Measurements from ENCODE around the gene ZNF555.
"Not testable (repeated sequence)": the region's sequence is repeated elsewhere in the genome, so short reads cannot be mapped to it uniquely, and the experiment has no call there.

The ZNF555 gene

GRCh38 chr19:2791876-2792275 is 49.4 kb upstream of the ZNF555 start:
- no peak for ATAC-seq
- no peak for TF ChIP-seq PATZ1 (CRISPR knock-in tag; IDR thresholded peaks at IDR 0.05; ENCODE audit: borderline replicate concordance)
- no peak for TF ChIP-seq PPARA (CRISPR knock-in tag; IDR thresholded peaks at IDR 0.05; ENCODE audit: borderline replicate concordance)
- TF ChIP-seq, protein P1, sequence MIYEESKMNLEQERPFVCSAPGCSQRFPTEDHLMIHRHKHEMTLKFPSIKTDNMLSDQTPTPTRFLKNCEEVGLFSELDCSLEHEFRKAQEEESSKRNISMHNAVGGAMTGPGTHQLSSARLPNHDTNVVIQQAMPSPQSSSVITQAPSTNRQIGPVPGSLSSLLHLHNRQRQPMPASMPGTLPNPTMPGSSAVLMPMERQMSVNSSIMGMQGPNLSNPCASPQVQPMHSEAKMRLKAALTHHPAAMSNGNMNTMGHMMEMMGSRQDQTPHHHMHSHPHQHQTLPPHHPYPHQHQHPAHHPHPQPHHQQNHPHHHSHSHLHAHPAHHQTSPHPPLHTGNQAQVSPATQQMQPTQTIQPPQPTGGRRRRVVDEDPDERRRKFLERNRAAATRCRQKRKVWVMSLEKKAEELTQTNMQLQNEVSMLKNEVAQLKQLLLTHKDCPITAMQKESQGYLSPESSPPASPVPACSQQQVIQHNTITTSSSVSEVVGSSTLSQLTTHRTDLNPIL (CRISPR knock-in tag; IDR thresholded peaks at IDR 0.05; ENCODE audit: low read depth), result no peak
- no peak for TF ChIP-seq CSRNP3 (CRISPR knock-in tag; IDR thresholded peaks at IDR 0.05)
- TF ChIP-seq TOX (CRISPR knock-in tag; IDR thresholded peaks at IDR 0.05; ENCODE audit: borderline replicate concordance), result no peak
- TF ChIP-seq ZC3H10 (CRISPR knock-in tag; IDR thresholded peaks at IDR 0.05), result no peak
- no peak for TF ChIP-seq ZFP3 (CRISPR knock-in tag; IDR thresholded peaks at IDR 0.05)
- TF ChIP-seq OSR1 (CRISPR knock-in tag; IDR thresholded peaks at IDR 0.05), result no peak
- no peak for TF ChIP-seq ZNF70 (CRISPR knock-in tag; IDR thresholded peaks at IDR 0.05)
- no peak for TF ChIP-seq ZNF565 (CRISPR knock-in tag; conservative IDR thresholded peaks at IDR 0.05; ENCODE audit: low read depth)

- ATAC-seq, result not testable (repeated sequence)
Observed at GRCh38 chr19:2792666-2793065, 48.6 kb upstream of the ZNF555 start.

DNA sequence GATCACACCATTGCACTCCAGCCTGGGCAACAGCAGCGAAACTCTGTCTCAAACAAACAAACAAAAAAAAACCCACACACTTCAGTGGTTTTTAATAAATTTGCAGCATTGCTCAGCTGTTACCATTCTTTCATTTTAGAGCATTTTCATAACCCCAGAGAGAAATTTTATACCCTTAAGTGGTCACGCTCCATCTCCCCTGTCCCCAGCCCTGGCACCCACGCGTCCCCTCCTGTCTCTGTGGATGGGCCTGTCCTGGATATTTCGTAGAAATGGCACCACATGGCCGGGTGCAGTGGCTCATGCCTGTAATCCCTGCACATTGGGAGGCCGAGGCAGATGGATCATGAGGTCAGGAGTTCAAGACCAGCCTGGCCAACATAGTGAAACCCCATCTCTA is 48.1 kb upstream of the ZNF555 start:
- no peak for ATAC-seq
- TF ChIP-seq CSRNP3 (CRISPR knock-in tag; IDR thresholded peaks at IDR 0.05) (no peak), BACH2 (CRISPR knock-in tag; IDR thresholded peaks at IDR 0.05; ENCODE audit: borderline replicate concordance) (no peak), ESRRG (CRISPR knock-in tag; IDR thresholded peaks at IDR 0.05) (no peak), PATZ1 (CRISPR knock-in tag; IDR thresholded peaks at IDR 0.05; ENCODE audit: borderline replicate concordance) (no peak), ZFP3 (CRISPR knock-in tag; IDR thresholded peaks at IDR 0.05) (no peak), ZNF8 (CRISPR knock-in tag; IDR thresholded peaks at IDR 0.05) (no peak), ZNF565 (CRISPR knock-in tag; conservative IDR thresholded peaks at IDR 0.05; ENCODE audit: low read depth) (no peak), OSR1 (CRISPR knock-in tag; IDR thresholded peaks at IDR 0.05) (no peak), CSDC2 (CRISPR knock-in tag; IDR thresholded peaks at IDR 0.05) (no peak), ARNTL (CRISPR knock-in tag; IDR thresholded peaks at IDR 0.05; ENCODE audit: borderline replicate concordance, low read depth) (no peak), ZNF70 (CRISPR knock-in tag; IDR thresholded peaks at IDR 0.05) (no peak), TCF4 (CRISPR knock-in tag; IDR thresholded peaks at IDR 0.05; ENCODE audit: borderline replicate concordance) (no peak), GLIS3 (CRISPR knock-in tag; IDR thresholded peaks at IDR 0.05) (no peak), ZC3H10 (CRISPR knock-in tag; IDR thresholded peaks at IDR 0.05) (no peak)
- TF ChIP-seq, protein P1 (CRISPR knock-in tag; IDR thresholded peaks at IDR 0.05; ENCODE audit: low read depth), result no peak

DNA sequence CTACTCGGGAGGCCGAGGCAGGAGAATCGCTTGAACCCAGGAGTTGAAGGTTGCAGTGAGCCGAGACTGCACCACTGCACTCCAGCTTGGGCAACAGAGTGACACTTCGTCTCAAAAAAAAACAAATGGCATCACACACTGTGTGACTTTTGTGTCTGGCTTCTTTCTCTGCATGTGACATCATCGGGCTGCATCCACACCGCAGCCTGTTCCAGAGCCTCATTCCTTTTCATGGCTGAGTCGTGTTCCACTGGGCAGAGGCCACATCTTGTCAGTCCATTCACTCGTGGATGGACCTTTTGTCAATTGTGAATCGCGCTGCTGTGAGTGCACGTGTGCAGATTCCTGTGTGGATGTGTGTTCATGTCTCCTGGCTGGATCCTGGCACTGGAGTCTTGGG is 47.7 kb upstream of the ZNF555 start:
- no peak for ATAC-seq
- TF ChIP-seq, protein P1 (CRISPR knock-in tag; IDR thresholded peaks at IDR 0.05; ENCODE audit: low read depth), result no peak
- no peak for TF ChIP-seq ZNF8 (CRISPR knock-in tag; IDR thresholded peaks at IDR 0.05)
- no peak for TF ChIP-seq PPARA (CRISPR knock-in tag; IDR thresholded peaks at IDR 0.05; ENCODE audit: borderline replicate concordance)
- no peak for TF ChIP-seq TCF4 (CRISPR knock-in tag; IDR thresholded peaks at IDR 0.05; ENCODE audit: borderline replicate concordance)
- no peak for TF ChIP-seq TOX (CRISPR knock-in tag; IDR thresholded peaks at IDR 0.05; ENCODE audit: borderline replicate concordance)
- no peak for TF ChIP-seq POU6F1 (CRISPR knock-in tag; IDR thresholded peaks at IDR 0.05; ENCODE audit: borderline replicate concordance, low read depth)
- TF ChIP-seq BACH2 (CRISPR knock-in tag; IDR thresholded peaks at IDR 0.05; ENCODE audit: borderline replicate concordance), result no peak
- TF ChIP-seq RARB (CRISPR knock-in tag; IDR thresholded peaks at IDR 0.05), result no peak
- no peak for TF ChIP-seq SNAI2 (CRISPR knock-in tag; IDR thresholded peaks at IDR 0.05)
- no peak for TF ChIP-seq ARNTL (CRISPR knock-in tag; IDR thresholded peaks at IDR 0.05; ENCODE audit: borderline replicate concordance, low read depth)
